NCI-H2196 treated with DMSO at 0.1 percent for 48 hours (cell line): ENCODE results near the gene DNAH2.
A peak's percentile ranks its signal among the peaks of the same experiment; 100 is the strongest.
"Not testable (repeated sequence)": the region's sequence is repeated elsewhere in the genome, so short reads cannot be mapped to it uniquely, and the experiment has no call there.

Source experiments
- DNase-seq: peaks from one replicate; lab custom pipeline; 2025; ENCODE audit not compliant: unreplicated experiment; lab: John Stamatoyannopoulos, UW

DNAH2 gene

DNA sequence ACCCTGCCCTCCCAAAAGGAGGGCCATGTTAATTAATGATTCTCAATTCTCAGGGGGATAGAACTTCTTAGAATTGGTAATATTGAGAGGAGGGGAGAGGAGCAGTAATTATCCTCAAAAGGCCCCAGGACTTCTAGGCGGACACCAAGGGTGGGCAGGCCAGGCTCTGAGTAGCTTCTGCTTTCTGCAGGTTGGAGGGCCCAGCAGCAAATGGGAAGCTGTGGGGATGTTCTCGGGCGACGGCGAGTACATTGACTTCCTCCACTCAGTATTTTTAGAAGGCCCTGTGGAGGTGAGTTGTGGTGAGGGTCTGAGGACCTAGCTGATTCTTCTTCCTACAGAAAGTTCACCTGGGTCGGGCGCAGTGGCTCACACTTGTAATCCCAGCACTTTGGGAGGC, 57.5 kb downstream of the DNAH2 start:
- no peak for DNase-seq

DNA sequence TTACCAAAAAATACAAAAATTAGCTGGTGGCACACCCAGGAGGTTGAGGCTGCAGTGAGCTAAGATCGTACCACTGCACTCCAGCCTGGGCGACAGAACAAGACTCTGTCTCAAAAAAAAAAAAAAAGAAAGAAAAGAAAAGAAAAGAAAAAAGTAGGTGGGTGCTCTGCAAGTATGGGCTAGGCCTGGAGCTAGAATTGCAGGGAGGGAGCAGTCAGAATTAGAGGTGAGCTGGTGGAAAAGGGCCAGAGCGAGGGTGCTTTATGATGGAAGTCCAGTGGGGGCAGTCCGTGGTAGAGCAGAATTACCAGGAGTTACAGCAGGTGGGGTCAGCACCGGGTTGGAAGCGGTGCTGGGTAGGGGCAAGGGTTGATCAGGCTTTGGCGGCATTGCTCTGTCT, 59.5 kb downstream of the DNAH2 start:
- no peak for DNase-seq

DNA sequence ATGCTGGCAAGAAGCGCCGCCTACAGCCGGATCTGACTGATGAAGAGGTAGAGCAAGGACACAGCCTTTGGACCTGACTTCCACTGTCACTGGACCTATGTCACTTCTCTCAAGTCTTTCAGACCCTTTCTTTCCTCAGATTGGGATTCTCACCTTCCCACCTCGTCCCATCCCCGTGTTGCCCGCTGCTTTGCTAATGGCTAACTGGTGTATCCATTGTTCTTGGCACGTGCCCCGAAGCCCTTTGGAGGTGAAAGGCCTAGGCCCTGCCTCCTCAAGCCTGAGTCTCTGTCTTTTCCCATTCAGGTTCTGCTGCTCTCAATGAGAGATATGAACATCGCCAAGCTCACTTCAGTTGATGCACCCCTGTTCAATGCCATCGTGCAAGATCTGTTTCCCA, 63.2 kb downstream of the DNAH2 start:
- no peak for DNase-seq

DNA sequence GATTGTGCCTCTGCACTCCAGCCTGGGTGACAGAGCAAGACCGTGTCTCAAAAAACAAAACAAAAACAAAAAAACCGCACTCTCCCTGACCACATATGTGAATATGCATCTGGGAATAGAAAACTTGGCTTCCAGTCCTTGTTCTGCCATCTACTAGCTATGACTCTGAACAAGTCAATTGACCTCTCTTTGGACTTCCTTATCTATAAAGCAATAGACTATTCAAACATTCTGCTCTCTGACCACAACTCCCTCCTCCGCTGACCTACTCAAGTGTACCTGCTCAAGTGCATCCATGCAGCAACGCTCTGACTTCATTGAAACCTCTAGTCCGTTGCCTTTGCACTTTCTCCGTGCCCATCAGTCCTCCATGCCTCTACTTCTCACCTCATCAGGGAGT, 63.9 kb downstream of the DNAH2 start:
- no peak for DNase-seq

DNA sequence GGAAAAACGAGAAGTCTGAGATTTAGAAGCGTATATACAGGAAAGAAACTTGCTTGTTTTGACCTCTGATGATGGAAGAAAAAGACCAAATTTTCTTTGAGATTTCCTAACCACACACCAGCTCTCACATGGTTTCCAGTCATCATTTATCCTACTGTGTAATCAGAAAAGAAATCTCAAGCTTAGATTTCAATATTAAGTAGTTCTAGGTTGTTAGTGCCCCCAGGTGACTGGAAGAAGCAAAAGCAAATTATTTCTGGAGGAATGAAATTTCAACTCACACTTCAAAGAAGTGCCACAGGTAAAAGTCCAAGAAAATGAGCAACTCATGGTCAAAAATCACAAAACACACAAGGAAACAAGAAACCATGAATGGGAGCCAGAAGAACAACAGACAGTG, 64.7 kb downstream of the DNAH2 start:
- no peak for DNase-seq

DNA sequence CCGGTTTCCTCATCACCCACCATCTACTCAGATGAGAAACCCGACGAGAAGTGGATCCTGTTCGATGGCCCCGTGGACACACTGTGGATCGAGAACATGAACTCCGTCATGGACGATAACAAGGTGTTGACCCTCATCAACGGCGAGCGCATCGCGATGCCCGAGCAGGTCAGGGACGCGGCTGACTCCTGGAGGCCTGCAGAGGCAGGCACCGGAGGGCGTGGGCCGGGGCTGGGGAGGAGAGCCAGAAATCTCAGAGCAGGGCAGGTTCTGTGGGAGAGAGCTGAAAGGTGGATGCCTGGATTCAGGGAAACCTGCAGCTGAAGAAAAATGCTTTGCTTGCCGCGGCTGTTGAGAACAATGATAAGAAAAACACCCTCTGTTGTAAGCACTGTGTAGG, 69.3 kb downstream of the DNAH2 start:
- DNase-seq: no peak

DNA sequence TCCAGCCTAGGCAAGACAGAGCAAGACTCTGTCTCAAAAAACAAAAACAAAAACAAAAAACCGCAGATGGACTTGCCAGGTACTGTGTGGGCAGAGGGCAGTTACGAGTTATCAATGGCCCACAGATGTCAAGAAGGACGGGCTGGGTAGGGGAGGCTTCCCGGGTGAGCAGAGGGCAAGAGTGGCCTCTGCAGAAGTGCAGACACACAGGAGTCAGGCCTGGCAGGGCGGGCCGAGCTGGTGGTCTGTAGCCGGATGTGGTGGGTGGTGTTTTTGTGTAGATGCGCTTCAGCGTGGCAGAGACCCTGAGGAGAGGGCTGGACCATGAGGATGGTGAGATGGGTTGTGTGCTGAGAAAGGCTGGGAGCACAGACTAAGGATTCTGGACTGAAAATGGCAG, 71.6 kb downstream of the DNAH2 start:
- DNase-seq: no peak

DNA sequence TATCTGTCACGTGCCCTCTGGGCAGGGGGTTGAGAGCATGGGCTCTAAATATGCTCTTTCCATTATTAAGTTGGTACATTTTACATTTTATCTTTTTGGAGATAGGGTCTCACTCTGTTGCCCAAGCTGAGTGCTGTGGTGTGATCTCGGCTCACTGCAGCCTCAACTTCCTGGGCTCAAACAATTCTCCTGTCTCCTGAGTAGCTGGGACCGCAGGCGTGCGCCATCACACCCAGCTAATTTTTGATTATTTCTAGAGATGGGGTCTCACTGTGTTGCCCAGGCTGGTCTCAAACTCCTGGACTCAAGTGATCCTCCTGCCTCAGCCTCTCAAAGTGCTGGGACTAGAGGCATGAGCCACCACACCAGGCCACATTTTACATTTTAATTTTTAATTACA, 72.6 kb downstream of the DNAH2 start:
- no peak for DNase-seq

DNA sequence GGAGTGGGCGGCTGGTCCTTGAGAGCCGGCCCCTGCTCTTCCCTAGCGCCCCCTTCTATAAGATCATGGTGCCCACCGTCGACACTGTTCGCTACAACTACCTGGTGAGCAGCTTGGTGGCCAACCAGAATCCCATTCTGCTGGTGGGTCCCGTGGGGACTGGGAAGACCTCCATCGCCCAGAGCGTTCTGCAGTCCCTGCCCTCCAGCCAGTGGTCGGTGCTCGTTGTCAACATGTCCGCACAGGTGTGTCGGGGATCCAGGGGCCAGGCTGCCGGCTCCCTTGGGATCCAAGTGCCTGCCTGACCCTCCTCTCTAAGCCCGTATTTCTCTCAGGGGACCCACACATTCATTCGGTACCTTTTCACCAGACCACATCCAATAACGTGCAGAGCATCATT, 75.1 kb downstream of the DNAH2 start:
- no peak for DNase-seq

DNA sequence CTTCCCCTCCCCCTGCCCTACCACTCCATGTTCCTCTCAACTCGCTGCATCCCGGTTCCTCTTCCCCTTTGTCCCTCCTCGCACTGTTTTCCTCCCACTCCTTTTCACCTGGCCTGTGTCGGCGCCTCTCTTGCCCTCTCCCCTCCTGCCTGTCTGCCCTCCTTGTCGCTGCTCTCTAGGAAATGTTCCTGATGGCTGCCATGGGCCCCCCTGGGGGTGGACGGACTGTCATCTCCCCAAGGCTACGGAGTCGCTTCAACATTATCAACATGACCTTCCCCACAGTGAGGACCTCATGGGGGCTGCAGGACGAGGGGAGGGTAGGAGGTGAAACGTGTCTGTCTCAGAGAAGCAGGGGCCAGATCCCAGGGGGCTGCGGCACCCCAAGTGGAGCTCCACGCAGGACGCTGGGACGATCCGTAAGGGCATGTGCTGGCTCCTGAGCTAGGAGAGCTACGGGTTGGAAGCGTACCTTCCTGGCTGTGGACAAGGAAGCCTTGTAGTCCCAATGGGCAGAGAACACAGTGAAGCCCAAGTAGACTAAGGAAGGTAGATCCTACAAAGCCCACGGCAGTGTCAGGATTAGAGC, 76.6 kb downstream of the DNAH2 start:
- DNase-seq: no peak

DNA sequence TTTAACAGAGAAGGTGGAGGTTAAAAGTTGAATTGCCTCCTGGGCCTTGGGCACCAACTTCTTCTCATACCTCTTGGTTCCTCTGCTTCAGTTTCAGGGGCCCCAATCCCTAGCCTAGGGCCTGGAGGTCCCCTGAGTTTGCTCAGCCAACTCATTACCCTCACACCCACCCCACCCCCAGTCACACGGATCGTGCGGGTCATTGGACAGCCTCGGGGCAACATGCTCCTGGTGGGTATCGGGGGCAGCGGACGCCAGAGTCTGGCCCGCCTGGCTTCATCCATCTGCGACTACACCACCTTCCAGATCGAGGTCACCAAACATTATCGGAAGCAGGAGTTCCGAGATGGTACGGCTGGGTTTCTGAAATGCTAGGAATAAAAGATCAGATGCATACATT, 80.4 kb downstream of the DNAH2 start:
- DNase-seq: no peak

DNA sequence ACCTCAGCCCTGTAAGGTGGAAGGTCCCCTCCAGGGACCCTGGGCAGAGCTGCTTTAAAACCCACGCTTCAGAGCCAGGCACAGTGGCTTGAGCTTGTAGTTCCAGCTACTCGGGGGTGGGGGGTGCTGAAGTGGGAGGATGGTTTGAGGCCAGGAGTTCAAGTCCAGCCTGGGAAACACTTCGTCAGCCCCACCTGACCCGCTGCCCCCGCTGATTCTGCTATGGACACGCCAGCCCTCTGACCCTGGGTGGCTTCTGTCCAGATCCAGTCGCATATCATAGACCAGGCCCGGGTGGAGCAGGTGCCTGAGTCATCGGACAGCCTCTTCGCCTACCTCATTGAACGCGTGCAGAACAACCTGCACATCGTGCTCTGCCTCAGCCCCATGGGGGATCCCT, 81.3 kb downstream of the DNAH2 start:
- no peak for DNase-seq

DNA sequence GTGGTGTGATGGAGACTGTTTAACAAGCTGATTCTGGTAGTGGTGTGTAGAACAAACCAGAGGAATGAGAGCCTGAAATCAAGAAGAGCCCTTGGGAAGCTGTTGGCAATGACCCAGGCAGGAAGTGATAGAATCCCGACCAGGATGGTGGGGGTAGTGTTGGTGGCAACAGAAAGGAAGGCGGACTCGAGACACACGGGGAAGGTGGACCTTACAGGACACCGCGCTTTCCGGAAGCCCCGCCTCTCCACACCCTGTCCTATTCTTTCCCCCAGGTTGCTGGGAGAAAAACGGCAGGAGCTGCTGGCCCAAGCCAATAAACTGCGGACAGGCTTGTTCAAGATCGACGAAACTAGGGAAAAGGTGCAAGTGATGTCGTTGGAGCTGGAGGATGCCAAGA, 86.4 kb downstream of the DNAH2 start:
- DNase-seq: peak; percentile 83

DNA sequence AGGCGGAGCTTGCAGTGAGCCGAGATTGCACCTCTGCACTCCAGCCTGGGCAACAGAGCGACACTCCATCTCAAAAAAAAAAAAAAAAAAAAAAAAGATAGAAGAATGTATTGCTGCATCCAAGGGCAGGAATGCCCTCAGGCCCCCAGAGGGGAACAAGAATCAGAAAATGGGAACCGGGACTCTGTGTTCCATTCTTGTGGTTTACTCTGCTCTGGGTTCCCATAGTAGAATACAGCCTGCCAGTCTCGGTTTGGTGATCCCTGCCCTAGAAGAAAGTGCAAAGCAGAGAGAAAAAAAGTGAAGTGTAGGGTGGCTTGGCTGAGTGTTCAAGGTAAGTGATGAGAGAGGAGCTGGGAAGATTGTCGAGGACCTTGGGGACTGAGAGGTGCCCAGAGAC, 89.0 kb downstream of the DNAH2 start:
- no peak for DNase-seq

DNA sequence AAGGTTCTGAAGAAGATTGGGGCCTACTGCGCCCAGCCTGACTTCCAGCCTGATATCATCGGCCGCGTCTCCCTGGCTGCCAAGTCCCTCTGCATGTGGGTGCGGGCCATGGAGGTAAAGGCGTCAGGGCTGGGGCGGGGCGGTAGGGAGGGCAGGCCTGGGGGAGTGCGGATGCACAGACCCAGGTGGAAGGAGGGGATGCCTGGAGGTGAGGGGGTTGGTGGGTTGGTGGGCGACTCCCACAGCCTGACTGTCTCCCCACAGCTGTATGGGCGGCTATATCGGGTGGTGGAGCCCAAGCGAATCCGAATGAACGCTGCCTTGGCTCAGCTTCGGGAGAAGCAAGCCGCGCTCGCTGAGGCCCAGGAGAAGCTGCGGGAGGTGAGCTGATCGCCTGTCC, 89.7 kb downstream of the DNAH2 start:
- no peak for DNase-seq

DNA sequence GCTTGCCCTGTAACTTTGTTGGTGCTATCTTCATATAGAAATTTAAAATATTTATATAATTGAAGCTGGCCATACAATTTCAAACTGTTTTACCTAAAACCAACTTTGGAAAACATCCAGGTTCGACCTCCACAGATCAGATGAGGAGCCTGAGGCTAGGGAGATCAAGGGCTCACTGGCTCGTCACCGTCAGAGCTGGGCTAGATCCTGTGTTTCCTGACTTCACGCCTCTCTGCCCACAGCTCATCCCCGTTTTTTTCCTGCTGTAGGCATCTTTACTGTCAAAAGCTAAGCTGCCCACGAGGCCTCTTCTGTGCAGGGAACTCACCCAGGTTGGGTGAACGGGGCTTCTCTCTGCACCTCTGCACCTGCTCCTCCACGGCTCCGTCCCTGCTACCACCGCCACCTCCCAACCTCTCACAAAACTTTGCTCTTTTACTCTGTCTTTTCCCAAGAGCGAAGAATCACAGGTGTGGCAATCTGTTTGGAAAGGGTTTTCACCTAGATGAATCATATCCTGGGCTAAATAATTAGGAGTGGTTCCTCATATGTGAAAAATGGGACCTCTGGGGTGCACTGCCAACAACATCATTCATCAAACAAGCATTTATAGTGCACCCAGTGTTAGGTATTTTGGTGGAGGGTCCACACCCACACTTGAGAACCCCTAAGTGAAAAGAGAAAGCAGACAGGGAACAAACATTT, 91.7 kb downstream of the DNAH2 start:
- DNase-seq: no peak

DNA sequence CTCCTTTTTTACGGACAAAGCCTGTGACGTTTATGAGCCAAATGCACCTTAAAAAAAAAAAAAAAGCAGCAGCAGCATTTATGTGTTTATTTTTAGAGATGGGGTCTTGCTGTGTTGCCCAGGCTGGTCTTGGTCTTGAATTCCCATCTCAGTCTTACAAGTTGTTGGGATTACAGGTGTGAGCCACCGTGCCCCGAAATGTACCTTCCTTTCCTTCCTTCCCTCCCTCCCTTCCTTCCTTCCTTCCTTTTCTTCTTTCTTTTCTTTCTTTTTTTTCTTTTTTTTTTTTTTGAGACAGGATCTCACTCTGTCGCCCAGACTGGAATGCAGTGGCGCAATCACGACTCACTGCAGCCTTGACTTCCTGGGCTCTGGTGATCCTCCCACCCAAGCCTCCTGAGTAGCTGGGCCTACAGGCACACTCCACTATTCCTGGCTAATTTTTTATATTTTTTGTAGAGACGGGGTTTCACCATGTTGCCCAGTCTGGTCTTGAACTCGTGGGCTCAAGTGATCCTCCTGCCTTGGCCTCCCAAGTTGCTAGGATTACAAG, 92.3 kb downstream of the DNAH2 start:
- DNase-seq: not testable (repeated sequence)

DNA sequence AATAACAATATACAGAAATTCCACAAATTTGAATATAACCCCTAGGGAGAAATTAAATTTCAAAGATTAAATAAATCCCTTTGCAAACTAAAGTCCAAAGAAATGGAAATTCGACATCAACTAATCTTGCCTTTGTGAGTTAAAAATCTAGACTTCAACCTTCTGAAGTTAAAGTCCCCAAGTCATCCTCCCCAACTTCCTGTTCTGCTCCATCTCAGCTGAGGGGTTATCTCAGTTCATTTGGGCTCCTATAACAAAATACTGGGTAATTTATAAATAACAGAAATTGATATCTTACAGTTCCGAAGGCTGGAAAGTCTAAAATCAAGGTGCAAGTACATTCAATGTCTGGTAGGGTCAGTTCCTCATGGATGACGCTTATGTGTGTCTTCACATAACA, 93.7 kb downstream of the DNAH2 start:
- no peak for DNase-seq

DNA sequence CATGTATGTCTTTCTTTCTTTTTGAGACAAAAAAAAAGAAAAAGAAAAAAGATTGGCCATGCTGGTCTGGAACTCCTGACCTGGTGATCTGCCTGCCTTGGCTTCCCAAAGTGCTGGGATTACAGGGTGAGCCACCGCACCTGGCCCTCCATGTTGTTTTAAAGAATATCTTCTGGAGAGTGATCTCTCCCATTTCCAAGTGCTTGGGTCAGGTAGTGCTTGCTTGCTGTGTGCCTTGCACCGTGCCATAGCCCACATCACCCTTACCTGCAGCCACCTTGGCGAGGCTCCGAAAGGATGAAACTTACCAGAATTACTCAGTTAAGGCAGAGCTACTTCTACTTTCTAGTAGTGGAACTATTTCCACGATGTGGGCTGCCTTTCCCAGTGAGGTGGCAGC, 97.4 kb downstream of the DNAH2 start:
- DNase-seq: no peak

DNA sequence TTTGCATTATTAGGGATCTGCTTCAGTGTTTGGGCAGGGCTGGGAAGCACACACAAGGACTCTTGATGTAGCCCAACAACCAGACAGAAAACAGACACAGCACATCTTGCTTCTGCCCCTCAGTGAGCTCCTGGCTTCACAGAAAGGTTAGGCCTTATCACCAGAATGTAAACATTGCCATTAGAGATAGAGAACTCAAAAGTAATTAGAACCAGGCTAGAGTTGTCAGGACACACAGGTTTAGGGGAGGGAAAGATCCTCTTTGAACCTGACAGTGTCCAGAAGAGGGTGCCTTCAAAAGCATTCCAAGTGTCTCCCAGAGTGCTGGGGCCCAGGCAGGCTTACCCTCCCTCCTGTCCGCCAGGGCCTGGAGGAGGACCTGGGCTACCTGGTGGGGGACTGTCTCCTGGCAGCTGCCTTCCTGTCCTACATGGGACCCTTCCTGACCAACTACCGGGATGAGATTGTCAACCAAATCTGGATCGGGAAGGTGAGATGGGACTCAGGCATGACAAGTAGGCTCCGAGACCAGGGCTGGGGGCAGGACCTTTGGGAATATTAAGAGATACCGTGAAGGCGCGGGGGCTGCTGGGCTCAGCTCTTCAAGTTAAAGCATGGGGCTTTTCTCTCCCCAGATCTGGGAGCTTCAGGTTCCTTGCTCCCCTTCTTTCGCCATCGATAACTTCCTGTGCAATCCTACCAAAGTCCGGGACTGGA, 99.5 kb downstream of the DNAH2 start:
- DNase-seq: no peak

DNA sequence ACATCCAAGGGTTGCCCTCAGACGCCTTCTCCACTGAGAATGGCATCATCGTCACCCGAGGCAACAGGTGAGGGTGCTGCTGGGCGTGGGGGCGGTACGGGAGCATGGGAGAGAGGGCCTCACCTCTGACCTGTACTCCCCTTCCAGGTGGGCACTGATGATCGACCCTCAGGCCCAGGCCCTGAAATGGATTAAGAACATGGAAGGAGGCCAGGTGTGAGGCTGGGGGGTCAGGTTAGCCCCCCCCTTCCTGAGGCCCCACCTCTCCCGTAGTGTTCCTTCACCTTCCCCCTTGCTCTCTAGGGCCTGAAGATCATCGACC, 100.1 kb downstream of the DNAH2 start:
- no peak for DNase-seq

DNA sequence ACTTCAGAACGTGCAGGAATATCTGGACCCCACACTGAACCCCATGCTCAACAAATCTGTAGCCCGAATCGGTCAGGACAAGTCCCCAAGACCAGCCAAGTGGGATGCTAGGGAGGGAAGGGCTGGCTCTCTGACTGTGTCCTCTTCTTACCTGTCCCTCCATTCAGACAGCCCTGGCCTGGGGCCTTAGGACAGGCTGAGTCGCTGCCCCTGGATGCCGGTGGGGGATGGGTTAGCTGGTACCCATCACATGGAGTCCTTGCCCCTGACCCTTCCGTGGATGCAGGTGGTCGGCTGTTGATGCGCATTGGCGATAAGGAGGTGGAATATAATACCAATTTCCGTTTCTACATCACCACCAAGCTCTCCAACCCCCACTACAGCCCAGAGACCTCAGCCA, 100.5 kb downstream of the DNAH2 start:
- DNase-seq: no peak
